DMS153 treated with DMSO at 0.1 percent for 48 hours (cell line): ENCODE measurements around the gene NUTM2F.
A peak's percentile ranks its signal among the peaks of the same experiment; 100 is the strongest.
"Not testable (repeated sequence)": the region's sequence is repeated elsewhere in the genome, so short reads cannot be mapped to it uniquely, and the experiment has no call there.

ENCODE experiments used
- DNase-seq: peaks from one replicate; lab custom pipeline; 2025; ENCODE audit not compliant: unreplicated experiment; lab: John Stamatoyannopoulos, UW

Gene NUTM2F, protein sequence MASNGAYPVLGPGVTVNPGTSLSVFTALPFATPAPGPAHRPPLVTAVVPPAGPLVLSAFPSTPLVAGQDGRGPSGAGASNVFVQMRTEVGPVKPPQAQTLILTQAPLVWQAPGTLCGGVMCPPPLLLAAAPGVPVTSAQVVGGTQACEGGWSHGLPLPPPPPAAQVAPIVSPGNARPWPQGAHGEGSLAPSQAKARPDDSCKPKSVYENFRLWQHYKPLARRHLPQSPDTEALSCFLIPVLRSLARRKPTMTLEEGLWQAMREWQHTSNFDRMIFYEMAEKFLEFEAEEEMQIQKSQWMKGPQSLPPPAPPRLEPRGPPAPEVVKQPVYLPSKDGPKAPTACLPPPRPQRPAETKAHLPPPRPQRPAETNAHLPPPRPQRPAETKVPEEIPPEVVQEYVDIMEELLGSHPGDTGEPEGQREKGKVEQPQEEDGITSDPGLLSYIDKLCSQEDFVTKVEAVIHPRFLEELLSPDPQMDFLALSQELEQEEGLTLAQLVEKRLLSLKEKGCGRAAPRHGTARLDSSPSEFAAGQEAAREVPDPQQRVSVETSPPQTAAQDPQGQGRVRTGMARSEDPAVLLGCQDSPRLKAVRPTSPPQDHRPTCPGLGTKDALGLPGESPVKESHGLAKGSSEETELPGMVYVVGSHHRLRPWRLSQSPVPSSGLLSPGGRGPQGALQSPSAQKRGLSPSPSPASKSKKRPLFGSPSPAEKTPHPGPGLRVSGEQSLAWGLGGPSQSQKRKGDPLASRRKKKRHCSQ

DNA sequence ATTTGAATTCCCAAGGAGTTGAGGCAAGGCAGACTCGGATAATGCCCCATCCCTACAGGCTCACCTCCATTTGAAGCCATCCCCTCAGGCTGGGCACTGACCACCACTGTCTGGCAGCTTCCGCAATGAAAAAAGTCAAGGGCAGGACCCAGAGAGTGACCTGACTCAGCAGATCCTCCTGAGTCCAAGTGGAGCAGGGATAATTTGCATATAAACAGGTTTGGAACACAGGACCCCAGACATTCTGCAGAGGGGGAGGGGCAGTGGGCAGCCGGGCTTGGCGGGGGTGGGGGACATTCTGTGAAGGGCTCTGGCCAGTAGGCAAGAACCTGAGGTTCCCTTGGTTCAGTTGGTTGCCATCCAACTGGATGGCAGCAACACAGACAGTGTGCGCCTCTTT lies at the start of gene NUTM2F:
TSS of gene NUTM2F (minus strand) at position 101 of the 400 bp plus-strand sequence. CDS start at position 80, 21 bp downstream.
- DNase-seq: not testable (repeated sequence)

GRCh38 chr9:94375197-94375596 lies 46.8 kb upstream of the NUTM2F start:
- not testable (repeated sequence) for DNase-seq

- peak; percentile 86 for DNase-seq
Observed at GRCh38 chr9:94374176-94375056, 46.0 kb upstream of the NUTM2F start.

DNA sequence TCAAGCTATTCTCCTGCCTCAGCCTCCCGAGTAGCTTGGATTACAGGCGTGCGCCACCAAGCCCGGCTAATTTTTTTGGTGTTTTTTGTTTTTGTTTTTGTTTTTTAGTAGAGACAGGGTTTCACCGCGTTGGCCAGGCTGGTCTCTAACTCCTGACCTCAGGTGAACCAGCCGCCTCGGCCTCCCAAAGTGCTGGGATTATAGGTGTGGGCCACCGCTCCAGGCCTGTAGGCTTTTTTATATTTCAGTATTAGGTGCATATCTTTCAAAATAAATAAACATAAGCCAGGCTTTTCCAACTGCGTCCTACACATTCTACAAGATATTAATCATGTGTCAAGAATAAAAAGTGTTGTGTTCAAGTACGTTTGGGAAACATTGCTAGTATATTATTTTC lies 45.3 kb upstream of the NUTM2F start:
- not testable (repeated sequence) for DNase-seq

- not testable (repeated sequence) for DNase-seq
Observed at GRCh38 chr9:94370266-94370665, 41.8 kb upstream of the NUTM2F start.

DNA sequence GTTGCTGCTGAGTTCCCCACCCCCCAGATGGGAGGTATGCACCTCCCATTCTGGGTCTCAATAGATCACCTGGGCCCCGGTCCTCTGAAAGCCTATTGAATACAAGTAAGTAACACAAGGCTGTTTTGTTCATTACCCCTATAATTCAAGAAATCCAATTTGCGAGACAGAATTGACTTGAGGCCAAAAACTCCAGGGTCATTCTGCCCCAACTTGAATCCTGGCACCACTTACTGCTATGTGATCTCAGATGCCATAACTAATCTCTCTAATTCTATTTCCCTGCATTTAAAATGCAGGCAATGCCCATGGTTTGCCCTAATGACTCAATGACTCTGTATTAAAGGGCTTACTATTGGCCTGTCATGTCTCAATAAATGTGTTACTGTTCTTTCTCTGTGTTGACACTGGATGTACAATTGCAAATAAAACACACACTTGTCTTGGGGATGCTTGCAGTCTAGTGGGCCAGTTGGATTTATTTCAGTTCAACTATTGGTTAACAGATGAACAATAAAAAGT lies 35.7 kb upstream of the NUTM2F start:
- not testable (repeated sequence) for DNase-seq

GRCh38 chr9:94357158-94357557 lies 28.7 kb upstream of the NUTM2F start:
- DNase-seq: not testable (repeated sequence)

GRCh38 chr9:94351901-94352723 lies 23.7 kb upstream of the NUTM2F start:
- not testable (repeated sequence) for DNase-seq

DNA sequence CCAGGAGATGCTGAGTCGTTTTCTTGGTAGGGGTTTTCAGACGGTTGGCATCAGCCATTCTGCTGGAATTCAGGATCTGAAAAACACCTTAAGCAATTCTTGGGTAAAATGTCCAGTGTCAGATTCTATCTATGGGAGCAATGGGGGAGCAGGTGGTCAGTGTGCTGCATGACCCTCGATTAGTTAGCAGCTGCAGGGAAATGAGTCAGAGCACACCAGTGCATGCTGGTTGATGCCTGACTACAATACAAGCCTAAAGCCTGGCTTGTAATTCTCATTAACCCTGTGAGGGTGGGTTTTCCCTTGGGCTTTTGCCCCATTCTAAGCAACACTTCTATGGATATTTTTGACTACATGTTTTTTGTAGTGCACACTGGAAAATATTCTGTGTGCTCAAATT lies 20.3 kb upstream of the NUTM2F start:
- DNase-seq: not testable (repeated sequence)

- not testable (repeated sequence) for DNase-seq
Observed at GRCh38 chr9:94347451-94347850, 19.0 kb upstream of the NUTM2F start.

GRCh38 chr9:94341703-94342102 lies 13.3 kb upstream of the NUTM2F start:
- not testable (repeated sequence) for DNase-seq

GRCh38 chr9:94340750-94341149 lies 12.3 kb upstream of the NUTM2F start:
- not testable (repeated sequence) for DNase-seq

DNA sequence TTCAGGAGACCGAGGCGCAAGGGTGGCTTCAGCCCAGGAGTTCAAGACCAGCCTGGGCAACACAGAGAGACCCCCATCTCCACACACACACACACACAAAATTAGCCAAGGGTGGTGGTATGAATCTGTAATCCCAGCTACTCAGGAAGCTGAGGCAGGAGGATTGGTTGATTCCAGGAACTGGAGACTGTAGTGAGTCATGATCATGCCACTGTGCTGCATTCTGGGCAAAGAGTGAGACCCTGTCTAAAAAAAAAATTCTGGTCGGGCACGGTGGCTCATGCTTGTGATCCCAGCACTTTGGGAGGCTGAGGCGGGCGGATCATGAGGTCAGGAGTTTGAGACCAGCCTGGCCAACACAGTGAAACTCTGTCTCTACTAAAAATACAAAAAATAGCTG lies 11.2 kb upstream of the NUTM2F start:
- not testable (repeated sequence) for DNase-seq

DNA sequence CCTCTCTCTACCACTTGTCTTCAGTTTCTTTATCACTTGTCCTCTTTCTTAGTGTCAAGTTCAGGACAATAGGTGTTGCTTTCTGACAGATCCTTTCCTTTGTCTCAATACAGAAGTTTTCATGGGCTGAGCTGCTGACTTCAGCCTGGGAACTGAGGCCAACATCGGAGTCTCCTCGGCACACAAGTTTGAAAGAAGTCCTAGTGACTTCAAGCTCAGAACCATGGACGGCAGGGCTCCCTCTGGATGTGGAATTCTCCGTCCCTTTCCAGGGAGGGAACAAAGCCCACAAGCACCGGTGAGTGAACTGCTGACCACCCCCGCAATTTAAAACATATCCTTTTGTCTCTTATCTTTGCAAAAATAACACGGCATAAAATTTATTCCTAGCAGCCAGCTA lies 10.3 kb upstream of the NUTM2F start:
- not testable (repeated sequence) for DNase-seq

DNA sequence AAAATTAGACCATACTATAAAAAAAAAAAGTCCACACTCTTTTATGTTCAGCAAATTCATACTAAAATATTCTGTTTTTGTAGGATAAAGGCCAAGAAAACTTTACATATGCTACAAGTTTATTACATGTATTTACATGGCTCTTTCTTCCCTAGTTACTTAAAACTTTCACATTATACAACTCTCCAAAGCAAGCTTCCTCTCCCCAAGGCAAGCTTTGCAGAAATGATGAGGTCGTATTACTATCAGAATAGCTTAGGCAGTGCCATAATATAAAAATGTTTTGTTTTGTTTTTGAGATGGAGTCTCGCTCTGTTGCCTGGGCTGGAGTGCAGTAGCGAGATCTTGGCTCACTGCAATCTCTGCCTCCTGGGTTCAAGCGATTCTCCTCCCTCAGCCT lies 8.0 kb upstream of the NUTM2F start:
- not testable (repeated sequence) for DNase-seq

DNA sequence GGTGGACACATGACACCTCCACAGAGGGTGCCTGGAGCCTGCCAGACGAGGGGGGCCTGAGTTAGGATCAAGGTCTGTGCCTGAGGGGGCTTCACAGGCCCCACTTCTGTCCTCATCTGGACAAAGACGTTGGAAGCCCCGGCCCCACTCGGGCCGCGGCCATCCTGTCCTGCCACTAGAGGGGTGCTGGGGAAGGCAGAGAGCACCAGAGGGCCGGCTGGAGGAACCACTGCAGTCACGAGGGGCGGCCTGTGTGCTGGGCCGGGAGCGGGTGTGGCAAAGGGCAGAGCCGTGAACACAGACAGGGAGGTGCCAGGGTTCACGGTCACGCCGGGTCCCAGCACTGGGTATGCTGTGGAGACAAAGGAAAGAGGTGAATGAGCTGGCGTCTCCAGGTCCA lies 2.9 kb downstream of the NUTM2F start:
- not testable (repeated sequence) for DNase-seq

GRCh38 chr9:94323153-94323798 lies 5.2 kb downstream of the NUTM2F start:
- not testable (repeated sequence) for DNase-seq

DNA sequence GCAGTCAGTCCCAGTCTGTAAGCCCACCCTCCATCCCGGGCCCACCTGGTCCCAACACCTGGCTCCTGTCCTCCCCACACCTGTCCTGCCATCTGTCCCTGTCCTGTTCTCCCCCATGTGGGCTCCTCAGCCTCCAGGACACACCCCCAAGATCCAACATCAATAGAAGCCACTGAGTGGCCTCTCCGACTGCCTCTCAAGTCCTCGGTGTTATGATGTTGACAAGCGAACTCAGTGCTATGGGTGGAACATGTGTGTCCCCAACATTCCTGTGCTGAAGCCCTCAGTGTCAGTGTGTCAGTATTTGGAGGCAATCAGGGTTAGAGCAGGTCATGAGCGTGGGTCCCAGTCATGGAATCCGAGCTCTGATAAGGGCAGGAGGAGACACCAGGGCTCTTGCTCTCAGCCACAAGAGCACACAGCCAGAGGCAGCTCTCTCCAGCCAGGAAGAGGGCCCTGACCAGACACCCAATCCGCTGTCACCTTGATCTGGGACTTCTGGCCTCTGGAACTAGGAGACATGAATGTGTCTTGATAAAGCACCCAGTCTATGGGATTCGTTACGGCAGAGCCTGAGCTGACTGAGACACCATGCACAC lies 6.0 kb downstream of the NUTM2F start:
- not testable (repeated sequence) for DNase-seq
